BE2C (cell line): Measurements from ENCODE around the gene SHISA7.

Experiments
- DNase-seq: peaks from one replicate; pipeline ENCODE4 v3.0.0-alpha.2; 2020
- H3K27me3 ChIP-seq: fragments of 250-450 bp; sonication (Bioruptor Pico); 2 replicates; pipeline ENCODE4 v1.5.1; 2020; ENCODE audit warnings: mild to moderate bottlenecking
- H3K36me3 ChIP-seq: fragments of 250-450 bp; sonication (Bioruptor Pico); 2 replicates; pipeline ENCODE4 v1.5.1; 2020; ENCODE audit warnings: mild to moderate bottlenecking
- H3K4me1 ChIP-seq: fragments of 250-450 bp; sonication (Bioruptor Pico); 2 replicates; pipeline ENCODE4 v1.5.1; 2020
- H3K4me3 ChIP-seq: 2 replicates; pipeline ENCODE4 v1.5.1; 2011; ENCODE audit warnings: low read depth, low read length
- H3K9me3 ChIP-seq: fragments of 250-450 bp; sonication (Bioruptor Pico); 2 replicates; pipeline ENCODE4 v1.5.1; 2020
- TF ChIP-seq, protein P1 (sequence below): IDR thresholded peaks from 2 replicates; pipeline ENCODE4 v1.5.1; 2012; ENCODE audit warnings: mild to moderate bottlenecking, low read depth, low read length

The SHISA7 gene

DNA sequence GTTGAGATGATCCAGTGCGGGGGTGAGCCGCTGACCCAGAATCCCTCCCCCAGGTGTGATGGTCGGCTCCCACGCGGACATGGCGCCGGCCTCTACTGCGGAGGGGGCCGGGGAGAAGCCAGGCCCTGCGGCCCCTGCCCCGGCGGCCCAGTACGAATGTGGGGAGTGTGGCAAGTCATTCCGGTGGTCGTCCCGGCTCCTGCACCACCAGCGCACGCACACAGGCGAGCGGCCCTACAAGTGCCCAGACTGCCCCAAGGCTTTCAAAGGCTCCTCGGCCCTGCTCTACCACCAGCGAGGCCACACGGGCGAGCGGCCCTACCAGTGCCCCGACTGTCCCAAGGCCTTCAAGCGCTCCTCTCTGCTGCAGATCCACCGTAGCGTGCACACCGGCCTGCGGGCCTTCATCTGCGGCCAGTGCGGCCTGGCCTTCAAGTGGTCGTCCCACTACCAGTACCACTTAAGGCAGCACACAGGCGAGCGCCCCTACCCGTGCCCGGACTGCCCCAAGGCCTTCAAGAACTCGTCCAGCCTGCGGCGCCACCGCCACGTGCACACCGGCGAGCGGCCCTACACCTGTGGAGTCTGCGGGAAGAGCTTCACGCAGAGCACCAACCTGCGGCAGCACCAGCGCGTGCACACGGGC, 38.2 kb upstream of the SHISA7 start:
- H3K9me3 ChIP-seq: no peaks in the 10 kb centered on the region
- DNase-seq: no peak
- H3K27me3 ChIP-seq: no peaks in the 10 kb centered on the region
- TF ChIP-seq, protein P1, sequence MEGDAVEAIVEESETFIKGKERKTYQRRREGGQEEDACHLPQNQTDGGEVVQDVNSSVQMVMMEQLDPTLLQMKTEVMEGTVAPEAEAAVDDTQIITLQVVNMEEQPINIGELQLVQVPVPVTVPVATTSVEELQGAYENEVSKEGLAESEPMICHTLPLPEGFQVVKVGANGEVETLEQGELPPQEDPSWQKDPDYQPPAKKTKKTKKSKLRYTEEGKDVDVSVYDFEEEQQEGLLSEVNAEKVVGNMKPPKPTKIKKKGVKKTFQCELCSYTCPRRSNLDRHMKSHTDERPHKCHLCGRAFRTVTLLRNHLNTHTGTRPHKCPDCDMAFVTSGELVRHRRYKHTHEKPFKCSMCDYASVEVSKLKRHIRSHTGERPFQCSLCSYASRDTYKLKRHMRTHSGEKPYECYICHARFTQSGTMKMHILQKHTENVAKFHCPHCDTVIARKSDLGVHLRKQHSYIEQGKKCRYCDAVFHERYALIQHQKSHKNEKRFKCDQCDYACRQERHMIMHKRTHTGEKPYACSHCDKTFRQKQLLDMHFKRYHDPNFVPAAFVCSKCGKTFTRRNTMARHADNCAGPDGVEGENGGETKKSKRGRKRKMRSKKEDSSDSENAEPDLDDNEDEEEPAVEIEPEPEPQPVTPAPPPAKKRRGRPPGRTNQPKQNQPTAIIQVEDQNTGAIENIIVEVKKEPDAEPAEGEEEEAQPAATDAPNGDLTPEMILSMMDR: no peak
- H3K36me3 ChIP-seq: peaks cover 6% of the 10 kb centered on the region; the same call in 1 of the 2 replicates
- peaks cover 6% of the 10 kb centered on the region for H3K4me1 ChIP-seq
- H3K4me3 ChIP-seq: no peak overlapping the region

DNA sequence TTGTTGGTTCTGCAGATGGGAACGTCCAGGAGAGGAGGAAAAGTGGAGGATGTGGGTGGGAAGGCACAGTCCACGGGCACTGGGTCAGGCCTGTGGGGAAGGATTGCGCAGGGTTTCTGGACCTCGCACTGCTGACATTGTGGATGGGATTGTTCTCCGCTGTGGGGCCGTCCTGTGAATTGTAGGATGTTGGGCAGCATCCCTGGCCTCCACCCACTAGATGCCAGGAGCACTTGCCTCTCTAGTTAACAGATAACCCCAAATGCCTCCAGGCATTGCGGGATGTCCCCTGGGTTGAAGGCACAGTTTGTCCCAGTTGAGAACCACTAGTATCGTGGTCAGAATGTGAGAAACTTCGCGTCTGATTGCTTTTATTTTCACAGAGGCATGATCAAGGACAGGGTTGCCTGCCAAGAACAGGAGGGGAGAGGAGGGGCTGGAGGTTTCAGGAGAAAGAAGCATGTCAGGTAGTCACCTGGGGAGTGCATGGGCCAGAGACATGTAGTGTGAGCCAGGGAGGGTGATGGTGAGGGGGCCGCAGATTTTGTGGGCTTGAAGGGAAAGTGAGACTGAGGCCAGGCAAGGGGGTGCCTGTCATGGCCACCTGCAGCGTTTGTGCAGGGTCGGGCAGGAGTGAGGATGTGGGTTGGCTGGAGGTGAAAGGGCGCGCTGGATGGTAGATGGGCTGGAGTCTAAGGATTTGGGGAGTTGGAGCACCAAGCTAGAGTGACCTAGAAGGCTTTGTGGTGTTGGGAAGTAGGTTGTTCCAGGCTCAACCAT, 36.5 kb upstream of the SHISA7 start:
- H3K36me3 ChIP-seq: peaks cover 6% of the 10 kb centered on the region; the same call in 1 of the 2 replicates
- no peaks in the 10 kb centered on the region for H3K27me3 ChIP-seq
- DNase-seq: no peak
- TF ChIP-seq, protein P1: no peak
- H3K4me1 ChIP-seq: peaks cover 10% of the 10 kb centered on the region
- H3K4me3 ChIP-seq: no peak overlapping the region
- no peaks in the 10 kb centered on the region; the same call in 1 of the 2 replicates for H3K9me3 ChIP-seq

DNA sequence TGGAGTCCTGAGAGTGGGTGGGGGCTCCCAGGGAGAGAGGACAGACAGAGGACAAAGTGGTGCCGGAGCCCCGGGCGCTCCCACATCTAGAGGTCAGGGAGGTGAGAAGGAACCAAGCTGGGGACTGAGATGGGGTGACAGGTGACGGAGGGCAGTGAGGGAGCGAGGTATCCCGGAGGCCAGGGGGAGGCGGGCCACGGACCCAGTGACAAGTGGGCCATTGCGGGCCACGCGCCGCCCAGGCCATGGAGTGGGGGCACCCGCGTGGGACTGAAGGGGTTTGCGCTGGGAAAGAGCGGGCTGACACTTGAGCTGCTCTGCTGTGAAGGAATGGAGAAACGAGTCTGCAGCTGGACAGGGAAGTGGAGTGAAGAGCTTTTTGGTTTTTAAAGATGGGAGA, 35.9 kb upstream of the SHISA7 start:
- H3K4me3 ChIP-seq: no peak overlapping the region
- H3K36me3 ChIP-seq: peaks cover 6% of the 10 kb centered on the region; the same call in 1 of the 2 replicates
- H3K27me3 ChIP-seq: no peaks in the 10 kb centered on the region
- no peaks in the 10 kb centered on the region; the same call in 1 of the 2 replicates for H3K9me3 ChIP-seq
- peak; percentile 9 for DNase-seq
- TF ChIP-seq, protein P1: no peak
- H3K4me1 ChIP-seq: peaks cover 5% of the 10 kb centered on the region

DNA sequence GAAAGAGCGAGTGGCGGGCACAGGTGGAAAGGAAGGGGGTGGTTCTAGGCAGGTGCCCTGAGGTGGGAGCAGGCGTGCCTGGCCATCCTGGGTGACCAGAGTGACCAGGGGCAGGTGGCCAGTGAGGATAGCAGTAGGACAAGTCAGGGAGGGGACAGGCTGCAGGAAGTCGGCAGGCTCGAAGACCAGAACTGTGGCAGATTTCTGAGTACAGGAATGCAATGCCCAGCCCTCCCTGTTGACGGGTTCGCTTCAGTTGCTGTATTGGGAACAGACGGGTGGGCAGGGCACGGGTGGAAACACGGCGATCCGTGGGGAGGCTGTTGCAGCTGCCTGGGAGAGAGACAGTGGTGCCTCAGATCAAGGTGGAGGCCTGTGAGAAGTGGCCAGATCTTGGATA, 35.3 kb upstream of the SHISA7 start:
- no peaks in the 10 kb centered on the region; the same call in 1 of the 2 replicates for H3K9me3 ChIP-seq
- H3K4me1 ChIP-seq: peaks cover 5% of the 10 kb centered on the region; the same call in 1 of the 2 replicates
- H3K36me3 ChIP-seq: peaks cover 6% of the 10 kb centered on the region; the same call in 1 of the 2 replicates
- H3K27me3 ChIP-seq: no peaks in the 10 kb centered on the region
- H3K4me3 ChIP-seq: no peak overlapping the region
- TF ChIP-seq, protein P1: no peak
- DNase-seq: no peak

DNA sequence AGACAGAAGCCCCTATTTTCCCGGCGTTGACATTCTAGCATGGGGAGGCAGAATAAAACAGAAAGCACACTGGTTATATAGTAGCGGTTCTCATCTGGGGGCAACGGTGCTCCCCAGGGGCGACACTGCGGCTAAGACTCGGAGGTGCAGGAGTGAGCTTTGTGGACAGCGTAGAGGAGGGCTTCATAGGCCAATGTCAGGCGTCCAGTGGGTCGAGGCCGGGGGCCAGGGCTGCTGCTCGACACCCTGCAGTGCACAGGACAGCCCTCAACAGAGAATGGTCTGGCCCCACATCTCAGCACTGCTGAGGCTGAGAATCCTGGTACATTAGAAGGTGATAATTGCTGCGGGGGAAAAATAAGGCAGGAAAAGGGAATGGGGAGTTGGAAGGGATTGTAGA, 34.8 kb upstream of the SHISA7 start:
- Histone ChIP-seq H3K4me3 (no peak overlapping the region), H3K4me1 (peaks cover 5% of the 10 kb centered on the region; the same call in 1 of the 2 replicates), H3K9me3 (no peaks in the 10 kb centered on the region; the same call in 1 of the 2 replicates), H3K36me3 (peaks cover 6% of the 10 kb centered on the region; the same call in 1 of the 2 replicates), H3K27me3 (no peaks in the 10 kb centered on the region)
- DNase-seq: no peak
- TF ChIP-seq, protein P1: no peak
